IMR-90 (cell line): ENCODE data around the gene DUSP3. TPM values are rescaled to one million over a fixed set of nuclear protein-coding genes. Genes with fewer than 3 reads are reported as not detected.
"Not testable (repeated sequence)": the region's sequence is repeated elsewhere in the genome, so short reads cannot be mapped to it uniquely, and the experiment has no call there.

Experiments used
- ATAC-seq: fragments of 200-7000 bp; cut with Tn5 transposase; 2 replicates; pipeline ENCODE4 v1.9.1; 2020; ENCODE audit warnings: low read depth, mild to moderate bottlenecking, moderate library complexity
- BruUV-seq: library from RNA; stranded (reverse); fragments of 400-500 nt; replicated peaks from 2 replicates; lab custom pipeline; 2021; lab: Mats Ljungman, UMichigan
- CTCF ChIA-PET: fragments of 300-600 bp; formaldehyde crosslinking; extraction: SDS; loops from one replicate; lab custom pipeline; 2021; ENCODE audit warnings: antibody characterized with exemption; lab: Yijun Ruan, JAX
- POLR2A ChIA-PET: fragments of 300-600 bp; sonication (Branson Sonifier 250); formaldehyde crosslinking; loops from one replicate; lab custom pipeline; 2022; ENCODE audit warnings: antibody characterized with exemption; ENCODE audit not compliant: unreplicated experiment; lab: Charles Lee
- DNase-seq: peaks from one replicate; pipeline ENCODE4 v3.0.0; 2013
- H2AFZ ChIP-seq: replicated peaks from 2 replicates; pipeline ENCODE3; 2013; ENCODE audit warnings: low read length, mild to moderate bottlenecking; ENCODE audit not compliant: poor library complexity
- H2AK5ac ChIP-seq: 2 replicates; pipeline ENCODE4 v1.6.1; 2013; ENCODE audit warnings: low read depth, low read length, inconsistent platforms
- H2AK9ac ChIP-seq: replicated peaks from 2 replicates; pipeline ENCODE3; 2013; ENCODE audit warnings: mild to moderate bottlenecking, low read depth, low read length, moderate library complexity; ENCODE audit not compliant: poor library complexity
- H2BK120ac ChIP-seq: 2 replicates; pipeline ENCODE4 v1.6.1; 2013; ENCODE audit warnings: low read depth, low read length, inconsistent platforms
- H2BK15ac ChIP-seq: 3 replicates; pipeline ENCODE4 v1.6.1; 2013; ENCODE audit warnings: low read depth, low read length, inconsistent platforms
- H2BK20ac ChIP-seq: 2 replicates; pipeline ENCODE4 v1.6.1; 2013; ENCODE audit warnings: low read depth, mild to moderate bottlenecking, inconsistent platforms, low read length, moderate library complexity
- H2BK5ac ChIP-seq: 2 replicates; pipeline ENCODE4 v1.6.1; 2013; ENCODE audit warnings: mild to moderate bottlenecking, low read depth, low read length, inconsistent platforms; ENCODE audit not compliant: poor library complexity, severe bottlenecking
- H3K14ac ChIP-seq: replicated peaks from 2 replicates; pipeline ENCODE4 v1.6.1; 2013; ENCODE audit warnings: low read depth, low read length, inconsistent platforms
- H3K18ac ChIP-seq: 2 replicates; pipeline ENCODE4 v1.6.1; 2013; ENCODE audit warnings: low read depth, low read length, control low read depth
- H3K23ac ChIP-seq: 2 replicates; pipeline ENCODE4 v1.6.1; 2013; ENCODE audit warnings: low read depth, low read length, inconsistent platforms
- H3K27ac ChIP-seq: 2 replicates; pipeline ENCODE4 v1.5.1; 2013; ENCODE audit warnings: mild to moderate bottlenecking, control low read depth, low read length; ENCODE audit not compliant: insufficient read depth
- H3K27me3 ChIP-seq: 2 replicates; pipeline ENCODE4 v1.6.1; 2013; ENCODE audit warnings: low read length; ENCODE audit not compliant: control insufficient read depth, insufficient read depth
- H3K36me3 ChIP-seq: 2 replicates; pipeline ENCODE4 v1.6.1; 2013; ENCODE audit warnings: low read length, mixed read lengths; ENCODE audit not compliant: control insufficient read depth, insufficient read depth
- H3K4ac ChIP-seq: 2 replicates; pipeline ENCODE4 v1.6.1; 2013; ENCODE audit warnings: low read depth, low read length, inconsistent platforms
- H3K4me1 ChIP-seq: 2 replicates; pipeline ENCODE4 v1.6.1; 2013; ENCODE audit warnings: low read length, mixed read lengths; ENCODE audit not compliant: control insufficient read depth, insufficient read depth
- H3K4me2 ChIP-seq: 2 replicates; pipeline ENCODE4 v1.6.1; 2013; ENCODE audit warnings: low read depth, mild to moderate bottlenecking, control low read depth, low read length, moderate library complexity
- H3K4me3 ChIP-seq: 2 replicates; pipeline ENCODE4 v1.5.1; 2013; ENCODE audit warnings: low read depth, mild to moderate bottlenecking, control low read depth, low read length, moderate library complexity; ENCODE audit not compliant: insufficient read depth
- H3K56ac ChIP-seq: 2 replicates; pipeline ENCODE4 v1.6.1; 2013; ENCODE audit warnings: low read length, inconsistent platforms; ENCODE audit not compliant: insufficient read depth; ENCODE audit errors: extremely low read depth
- H3K79me1 ChIP-seq, 2 experiments: 2 replicates each; pipeline ENCODE4 v1.6.1; 2013; ENCODE audit warnings: low read length in 2 of 2, inconsistent platforms in 1 of 2, low read depth in 1 of 2
- H3K9ac ChIP-seq: 2 replicates; pipeline ENCODE4 v1.6.1; 2013; ENCODE audit warnings: low read depth, low read length, control low read depth
- H3K9me1 ChIP-seq: 2 replicates; pipeline ENCODE4 v1.6.1; 2013; ENCODE audit warnings: low read length, inconsistent platforms; ENCODE audit not compliant: insufficient read depth
- H3K9me3 ChIP-seq: 2 replicates; pipeline ENCODE4 v1.6.1; 2013; ENCODE audit warnings: low read length; ENCODE audit not compliant: control insufficient read depth, insufficient read depth
- H4K20me1 ChIP-seq: 2 replicates; pipeline ENCODE4 v1.6.1; 2013; ENCODE audit warnings: low read length, inconsistent platforms; ENCODE audit not compliant: insufficient read depth
- H4K5ac ChIP-seq: 2 replicates; pipeline ENCODE4 v1.6.1; 2013; ENCODE audit warnings: mild to moderate bottlenecking, low read depth, low read length, control low read depth
- H4K8ac ChIP-seq, 2 experiments: 2 replicates each; pipeline ENCODE4 v1.6.1; 2013; ENCODE audit warnings: low read depth in 2 of 2, low read length in 2 of 2, control low read depth in 1 of 2, inconsistent platforms in 1 of 2
- H4K91ac ChIP-seq: 2 replicates; pipeline ENCODE4 v1.6.1; 2013; ENCODE audit warnings: low read depth, low read length, inconsistent platforms; ENCODE audit not compliant: insufficient read depth
- BHLHE40 ChIP-seq: fragments of 150-350 bp; IDR thresholded peaks from 2 replicates; pipeline ENCODE4 v1.6.1; 2016; ENCODE audit warnings: mild to moderate bottlenecking, low read depth, low read length
- CEBPB ChIP-seq: IDR thresholded peaks from 2 replicates; pipeline ENCODE4 v1.6.1; 2012; ENCODE audit warnings: low read depth, low read length, improper control_type of control experiment
- CTCF ChIP-seq: conservative IDR thresholded peaks from 2 replicates; pipeline ENCODE4 v1.5.1; 2012; ENCODE audit warnings: mild to moderate bottlenecking, low read depth, low read length, improper control_type of control experiment
- MAFK ChIP-seq: IDR thresholded peaks from 2 replicates; pipeline ENCODE4 v1.6.1; 2012; ENCODE audit warnings: low read depth, low read length, improper control_type of control experiment
- NFE2L2 ChIP-seq: fragments of 150-350 bp; IDR thresholded peaks from 2 replicates; pipeline ENCODE4 v1.6.1; 2016; ENCODE audit warnings: low read depth, mild to moderate bottlenecking, low read length
- RAD21 ChIP-seq: IDR thresholded peaks from 2 replicates; pipeline ENCODE4 v1.6.1; 2012; ENCODE audit warnings: low read length, improper control_type of control experiment
- WGBS, 2 experiments: methylation state at CpG; one replicate each; pipeline versions ENCODE4 v1.1.5 to v1.1.7; 2013; ENCODE audit warnings: missing lambda C conversion rate in 2 of 2; ENCODE audit not compliant: insufficient read length in 1 of 2; ENCODE audit errors: extremely low coverage in 2 of 2; 5-methylcytosine and 5-hydroxymethylcytosine counted together
- dilution Hi-C: fragments of 300-500 bp; cut with HindIII; formaldehyde crosslinking; loops from one replicate; pipeline ENCODE4 v1.14.3; 2018; ENCODE audit warnings: low sequenced_read_pairs; ENCODE audit not compliant: unreplicated experiment
- in situ Hi-C: fragments of 300-500 bp; cut with MboI; formaldehyde crosslinking; loops from 3 replicates; pipeline ENCODE4 v1.14.3; 2019; ENCODE audit warnings: low sequenced_read_pairs, inconsistent platforms, mixed read lengths
- intact Hi-C: fragments of 100-400 bp; cut with micrococcal nuclease; formaldehyde crosslinking; loops from 2 replicates; pipeline ENCODE4 v1.10.0; 2022
- polyA plus RNA-seq, 3 experiments: library from polyadenylated mRNA; depleted of rRNA; stranded (reverse); fragments of >200 nt; gene quantifications; 2 replicates each; pipeline ENCODE4 v1.2.3, GENCODE V29; 2012; ENCODE audit warnings: low replicate concordance in 1 of 3
- total RNA-seq: library from RNA; depleted of rRNA; stranded (reverse); fragments of >200 nt; gene quantifications from 2 replicates; pipeline ENCODE4 v1.2.3, GENCODE V29; 2012

The DUSP3 gene
- total and polyA plus RNA-seq, 2 of the 4 experiments (the other 2 are of a cell fraction), result 33.3 to 40.9 TPM

DNA sequence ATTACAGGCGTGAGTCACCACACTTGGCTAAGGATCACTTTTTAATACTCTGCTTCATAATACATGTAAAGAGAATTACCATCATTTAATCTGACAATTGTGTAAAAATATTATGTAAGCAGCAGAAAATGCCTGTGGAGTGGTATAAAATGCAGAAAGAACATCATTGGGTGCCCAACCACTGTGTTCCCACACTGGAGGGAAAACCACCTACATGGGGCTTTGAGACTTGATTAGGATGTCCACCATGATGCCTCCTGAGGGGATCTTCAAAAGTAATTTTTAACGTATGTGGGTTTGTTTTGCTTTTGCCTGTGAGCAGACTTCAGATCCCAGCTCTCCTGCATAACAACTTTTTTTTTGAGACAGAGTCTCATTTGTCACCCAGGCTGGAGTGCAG, 20.3 kb upstream of the DUSP3 start:
- H3K36me3 ChIP-seq, result peaks cover 5% of the 10 kb centered on the region
- no TSS peak for BruUV-seq
- TF ChIP-seq CEBPB, result no peak
- TF ChIP-seq RAD21, result no peak
- no peak for TF ChIP-seq NFE2L2
- TF ChIP-seq MAFK, result no peak
- no peak for TF ChIP-seq BHLHE40
- TF ChIP-seq CTCF, result no peak
- no peak overlapping the region for H3K4me2 ChIP-seq
- H3K18ac ChIP-seq, result no peak overlapping the region
- no peak overlapping the region for H2BK5ac ChIP-seq
- H3K56ac ChIP-seq, result no peak overlapping the region
- peaks cover 2% of the 10 kb centered on the region; the same call in 1 of the 2 replicates for H3K4me1 ChIP-seq
- no peak for DNase-seq
- H3K9me3 ChIP-seq, result no peaks in the 10 kb centered on the region; the same call in 1 of the 2 replicates
- no peak for ATAC-seq
- no peak overlapping the region for H2BK120ac ChIP-seq
- no peak overlapping the region for H2AFZ ChIP-seq
- dilution Hi-C loops (no loop called here), in situ Hi-C loops (no loop called here), intact Hi-C loops (no loop called here)
- ChIA-PET CTCF (interaction anchor here (0.6 kb wide), 1 partner anchor 47 kb away, joined by 3 read pairs; no protein-coding TSS in a partner anchor), POLR2A (no interaction called here)
- H3K79me1 ChIP-seq, result no peaks in the 10 kb centered on the region
- H3K23ac ChIP-seq, result no peak overlapping the region
- no peak overlapping the region for H2BK20ac ChIP-seq
- no peaks in the 10 kb centered on the region for H3K27me3 ChIP-seq
- no peak overlapping the region for H3K9ac ChIP-seq
- H3K14ac ChIP-seq, result no peak overlapping the region
- H2AK5ac ChIP-seq, result no peak overlapping the region
- no CpG with 5 or more reads among the region's 2 CpGs for WGBS, 2 experiments
- peaks cover 5% of the 10 kb centered on the region; the same call in 1 of the 2 replicates for H4K20me1 ChIP-seq
- 0 out of 2 replicates have a peak, but pooled peaks cover 5% of the 10 kb centered on the region for H3K9me1 ChIP-seq
- H3K27ac ChIP-seq, result no peak overlapping the region
- no peak overlapping the region for H4K5ac ChIP-seq
- no peak overlapping the region for H2BK15ac ChIP-seq
- no peak overlapping the region for H4K8ac ChIP-seq
- H3K4ac ChIP-seq, result no peak overlapping the region
- no peak overlapping the region for H4K91ac ChIP-seq
- no peak overlapping the region for H2AK9ac ChIP-seq
- H3K4me3 ChIP-seq, result no peak overlapping the region

GRCh38 chr17:43798024-43798423, 19.2 kb upstream of the DUSP3 start:
- H3K14ac ChIP-seq, POLR2A ChIA-PET, H3K23ac ChIP-seq, H4K20me1 ChIP-seq, H2AK9ac ChIP-seq, H4K8ac ChIP-seq, H3K79me1 ChIP-seq, H3K27ac ChIP-seq, H3K36me3 ChIP-seq, H3K4me1 ChIP-seq, H3K9ac ChIP-seq, H3K18ac ChIP-seq, H4K5ac ChIP-seq, H2AK5ac ChIP-seq, H4K91ac ChIP-seq, H3K56ac ChIP-seq, in situ Hi-C loops, H3K27me3 ChIP-seq, dilution Hi-C loops, CTCF ChIA-PET, H2BK15ac ChIP-seq, H2AFZ ChIP-seq, H3K4me2 ChIP-seq, H2BK20ac ChIP-seq, BruUV-seq, H3K9me3 ChIP-seq, intact Hi-C loops, H3K4ac ChIP-seq, H2BK5ac ChIP-seq, ATAC-seq, H2BK120ac ChIP-seq, H3K4me3 ChIP-seq, DNase-seq, H3K9me1 ChIP-seq: not testable (repeated sequence)
- no CpG with 5 or more reads among the region's 9 CpGs for WGBS, 2 experiments
